Stomach (tissue), 8 donors: ENCODE results near the gene SPTAN1. TPM values are rescaled to one million over a fixed set of nuclear protein-coding genes. Genes with fewer than 3 reads are reported as not detected.

Source experiments
- polyA plus RNA-seq, 3 donors: library from polyadenylated mRNA; stranded (reverse); fragments of 200-250 nt; gene quantifications; one replicate each; pipeline ENCODE4 v1.2.3, GENCODE V29; 2013
- small RNA-seq, 4 donors: library from RNA; depleted of rRNA; stranded (forward); fragments of <200 nt; gene quantifications; one replicate each; pipeline ENCODE3, GENCODE V24; 2016
- total RNA-seq, 5 donors: library from RNA; depleted of rRNA; stranded (reverse); fragments of >200 nt; gene quantifications; one replicate each; pipeline versions ENCODE4 v1.1.0 to v1.2.3, GENCODE V29; 2014 to 2016
- donor health status: healthy with polysubstance abuse.
- donor health status: Bipolar disorder and iron deficiency.
- donor health status: healthy.

The SPTAN1 gene
- total and polyA plus RNA-seq, 8 donors: 41.4 to 726 (median 305) TPM

Small RNA genes within 50 kb of the gene (small RNA-seq; reads per million reads assigned to genes)
- gene RNU7-171P: 0 reads per million in 4 donors

Other genes with a start within 250 kb of the SPTAN1 start
- gene TRUB2, start 230.1 kb upstream of the SPTAN1 start, total RNA-seq: 10 to 100 TPM in 2 of 5 donors, 1 to 10 TPM in 3; 4.9 to 15.9 (median 7.6) TPM
- gene TRUB2, start 230.1 kb upstream of the SPTAN1 start, polyA plus RNA-seq: 10 to 100 TPM; 11.9 to 15.6 (median 15.3) TPM
- gene COQ4, start 229.7 kb upstream of the SPTAN1 start, total RNA-seq: 100 to 1,000 TPM in 1 of 5 donors, 10 to 100 TPM in 4; 10.5 to 156 (median 55.9) TPM
- 10 to 100 TPM; 56.8 to 92.4 (median 70.5) TPM for gene COQ4, start 229.7 kb upstream of the SPTAN1 start, polyA plus RNA-seq
- 100 to 1,000 TPM in 1 of 5 donors, 10 to 100 TPM in 3, 1 to 10 TPM in 1; 9.0 to 200 (median 24.1) TPM for gene SLC27A4, start 212.1 kb upstream of the SPTAN1 start, total RNA-seq
- gene SLC27A4, start 212.1 kb upstream of the SPTAN1 start, polyA plus RNA-seq: 10 to 100 TPM in 2 of 3 donors, 1 to 10 TPM in 1; 6.0 to 21.4 (median 20.1) TPM
- 10 to 100 TPM in 3 of 5 donors, 1 to 10 TPM in 1, under 1 TPM in 1; 0.58 to 28.3 (median 10.1) TPM for gene URM1, start 181.2 kb upstream of the SPTAN1 start, total RNA-seq
- 10 to 100 TPM; 41.0 to 59.3 (median 49.7) TPM for gene URM1, start 181.2 kb upstream of the SPTAN1 start, polyA plus RNA-seq
- 10 to 100 TPM in 4 of 5 donors, 1 to 10 TPM in 1; 5.5 to 22.8 (median 13.9) TPM for gene CERCAM, start 131.7 kb upstream of the SPTAN1 start, total RNA-seq
- gene CERCAM, start 131.7 kb upstream of the SPTAN1 start, polyA plus RNA-seq: 10 to 100 TPM in 2 of 3 donors, 1 to 10 TPM in 1; 6.3 to 12.1 (median 10.6) TPM
- 10 to 100 TPM in 4 of 5 donors, 1 to 10 TPM in 1; 9.4 to 42.4 (median 19.4) TPM for gene ODF2, start 96.6 kb upstream of the SPTAN1 start, total RNA-seq
- 10 to 100 TPM in 1 of 3 donors, 1 to 10 TPM in 2; 7.2 to 12.7 (median 9.3) TPM for gene ODF2, start 96.6 kb upstream of the SPTAN1 start, polyA plus RNA-seq
- 10 to 100 TPM; 12.7 to 33.5 (median 23.9) TPM for gene GLE1, start 47.9 kb upstream of the SPTAN1 start, total RNA-seq
- gene GLE1, start 47.9 kb upstream of the SPTAN1 start, polyA plus RNA-seq: 10 to 100 TPM; 10.3 to 14.7 (median 10.8) TPM
- 100 to 1,000 TPM in 2 of 5 donors, 10 to 100 TPM in 2, 1 to 10 TPM in 1; 2.9 to 125 (median 33.9) TPM for gene DYNC2I2, start 104.3 kb downstream of the SPTAN1 start, total RNA-seq
- 10 to 100 TPM; 46.3 to 67.5 (median 60.2) TPM for gene DYNC2I2, start 104.3 kb downstream of the SPTAN1 start, polyA plus RNA-seq
- gene SET, start 136.6 kb downstream of the SPTAN1 start, total RNA-seq: 100 to 1,000 TPM in 3 of 5 donors, 10 to 100 TPM in 2; 49.0 to 489 (median 123) TPM
- 100 to 1,000 TPM; 109 to 150 (median 111) TPM for gene SET, start 136.6 kb downstream of the SPTAN1 start, polyA plus RNA-seq
- 10 to 100 TPM in 3 of 5 donors, 1 to 10 TPM in 2; 5.0 to 23.2 (median 13.3) TPM for gene PKN3, start 149.9 kb downstream of the SPTAN1 start, total RNA-seq
- 1 to 10 TPM; 5.3 to 8.0 (median 7.7) TPM for gene PKN3, start 149.9 kb downstream of the SPTAN1 start, polyA plus RNA-seq
- gene ZDHHC12, start 171.5 kb downstream of the SPTAN1 start, total RNA-seq: 100 to 1,000 TPM in 1 of 5 donors, 10 to 100 TPM in 2, 1 to 10 TPM in 2; 3.5 to 116 (median 20.0) TPM
- 10 to 100 TPM; 57.1 to 90.5 (median 60.5) TPM for gene ZDHHC12, start 171.5 kb downstream of the SPTAN1 start, polyA plus RNA-seq
- gene ZER1, start 219.3 kb downstream of the SPTAN1 start, total RNA-seq: 100 to 1,000 TPM in 1 of 5 donors, 10 to 100 TPM in 4; 25.5 to 214 (median 68.3) TPM
- 10 to 100 TPM; 16.3 to 19.2 (median 18.8) TPM for gene ZER1, start 219.3 kb downstream of the SPTAN1 start, polyA plus RNA-seq
- gene TBC1D13, start 234.7 kb downstream of the SPTAN1 start, total RNA-seq: 10 to 100 TPM in 3 of 5 donors, 1 to 10 TPM in 2; 5.8 to 50.6 (median 11.4) TPM
- gene TBC1D13, start 234.7 kb downstream of the SPTAN1 start, polyA plus RNA-seq: 10 to 100 TPM; 11.3 to 13.9 (median 11.6) TPM